ENCODE measurements around the gene SNAPC4.

- TF ChIP-seq TAF1 (IDR thresholded peaks at IDR 0.05; ENCODE audit: borderline replicate concordance, low read depth, low read length) (no peak), POLR2AphosphoS5 (IDR thresholded peaks at IDR 0.05; ENCODE audit: low read depth, low read length) (no peak), CTCF (IDR thresholded peaks at IDR 0.05) (no peak), SMC3 (IDR thresholded peaks at IDR 0.05; ENCODE audit: low read depth, low read length) (no peak), MEF2A (IDR thresholded peaks at IDR 0.05; ENCODE audit: borderline replicate concordance, low read depth) (no peak), NRF1 (IDR thresholded peaks at IDR 0.05; ENCODE audit: low read depth, low read length) (no peak), REST (IDR thresholded peaks at IDR 0.05; ENCODE audit: low read depth, low read length) (no peak)
- TF ChIP-seq, protein P1, sequence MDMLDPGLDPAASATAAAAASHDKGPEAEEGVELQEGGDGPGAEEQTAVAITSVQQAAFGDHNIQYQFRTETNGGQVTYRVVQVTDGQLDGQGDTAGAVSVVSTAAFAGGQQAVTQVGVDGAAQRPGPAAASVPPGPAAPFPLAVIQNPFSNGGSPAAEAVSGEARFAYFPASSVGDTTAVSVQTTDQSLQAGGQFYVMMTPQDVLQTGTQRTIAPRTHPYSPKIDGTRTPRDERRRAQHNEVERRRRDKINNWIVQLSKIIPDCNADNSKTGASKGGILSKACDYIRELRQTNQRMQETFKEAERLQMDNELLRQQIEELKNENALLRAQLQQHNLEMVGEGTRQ (IDR thresholded peaks at IDR 0.05; ENCODE audit: borderline replicate concordance, low read depth, low read length), result no peak
- TF ChIP-seq, protein P2, sequence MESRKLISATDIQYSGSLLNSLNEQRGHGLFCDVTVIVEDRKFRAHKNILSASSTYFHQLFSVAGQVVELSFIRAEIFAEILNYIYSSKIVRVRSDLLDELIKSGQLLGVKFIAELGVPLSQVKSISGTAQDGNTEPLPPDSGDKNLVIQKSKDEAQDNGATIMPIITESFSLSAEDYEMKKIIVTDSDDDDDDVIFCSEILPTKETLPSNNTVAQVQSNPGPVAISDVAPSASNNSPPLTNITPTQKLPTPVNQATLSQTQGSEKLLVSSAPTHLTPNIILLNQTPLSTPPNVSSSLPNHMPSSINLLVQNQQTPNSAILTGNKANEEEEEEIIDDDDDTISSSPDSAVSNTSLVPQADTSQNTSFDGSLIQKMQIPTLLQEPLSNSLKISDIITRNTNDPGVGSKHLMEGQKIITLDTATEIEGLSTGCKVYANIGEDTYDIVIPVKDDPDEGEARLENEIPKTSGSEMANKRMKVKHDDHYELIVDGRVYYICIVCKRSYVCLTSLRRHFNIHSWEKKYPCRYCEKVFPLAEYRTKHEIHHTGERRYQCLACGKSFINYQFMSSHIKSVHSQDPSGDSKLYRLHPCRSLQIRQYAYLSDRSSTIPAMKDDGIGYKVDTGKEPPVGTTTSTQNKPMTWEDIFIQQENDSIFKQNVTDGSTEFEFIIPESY (IDR thresholded peaks at IDR 0.05; ENCODE audit: borderline replicate concordance, low read depth), result no peak
Measured at GRCh38 chr9:136443687-136444086, 43.7 kb upstream of the SNAPC4 start.
